GM12873 (cell line): ENCODE results near the gene ANXA4.

Source experiments
- CTCF ChIP-seq: IDR thresholded peaks from 2 replicates; pipeline ENCODE4 v1.5.1; 2012; ENCODE audit warnings: low read depth, mild to moderate bottlenecking, moderate library complexity, low read length, control low read depth; ENCODE audit not compliant: insufficient read depth; ENCODE audit errors: missing control alignments

The ANXA4 gene

GRCh38 chr2:69776886-69777785 is 35.2 kb downstream of the ANXA4 start:
- no peak for TF ChIP-seq CTCF

GRCh38 chr2:69777786-69778105 is 35.8 kb downstream of the ANXA4 start:
- no peak for TF ChIP-seq CTCF

- no peak for TF ChIP-seq CTCF
Observed at GRCh38 chr2:69779258-69780001, 37.5 kb downstream of the ANXA4 start.

GRCh38 chr2:69780921-69781320 is 39.0 kb downstream of the ANXA4 start:
- TF ChIP-seq CTCF = no peak

- no peak for TF ChIP-seq CTCF
Observed at GRCh38 chr2:69781321-69782248, 39.7 kb downstream of the ANXA4 start.

GRCh38 chr2:69784228-69784627 is 42.3 kb downstream of the ANXA4 start:
- no peak for TF ChIP-seq CTCF

- no peak for TF ChIP-seq CTCF
Observed at GRCh38 chr2:69785358-69785757, 43.4 kb downstream of the ANXA4 start.
